Measurements from ENCODE around the gene ANKMY1. TPM values are rescaled to one million over a fixed set of nuclear protein-coding genes. Genes with fewer than 3 reads are reported as not detected.

Gene ANKMY1
- total and polyA plus RNA-seq, 12 donors = 1.9 to 15.6 (median 5.3) TPM

DNA sequence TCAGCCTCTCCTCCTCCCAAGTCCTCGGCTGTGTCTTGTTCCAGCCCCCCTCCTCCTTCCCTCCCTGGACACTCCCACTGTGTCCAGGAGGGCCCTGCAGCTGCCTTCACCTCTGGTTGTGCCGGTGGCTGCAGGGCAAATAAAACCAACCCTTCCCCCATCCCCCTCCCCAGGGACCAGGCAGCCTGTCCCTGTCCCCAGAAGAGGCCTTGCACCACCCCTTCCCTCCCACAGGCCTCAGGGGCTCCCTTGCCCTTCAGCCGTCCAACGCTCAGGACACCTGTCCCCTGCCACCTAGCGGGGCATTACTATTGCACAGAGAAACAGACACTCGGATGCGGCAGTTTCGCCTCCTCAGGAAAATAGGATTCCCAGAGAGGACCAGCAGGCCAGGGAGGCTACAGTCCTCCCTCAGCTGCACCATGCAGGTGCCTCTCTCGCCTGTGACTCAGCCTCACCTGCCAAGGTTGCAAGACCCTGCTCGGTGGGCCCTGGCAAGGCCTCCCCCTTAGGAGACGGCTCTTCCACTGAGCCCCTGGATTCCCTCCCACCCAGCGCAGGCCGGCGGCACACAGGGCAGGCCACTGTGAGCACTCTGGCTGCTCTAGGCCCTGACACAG is 127.8 kb downstream of the ANKMY1 start:
- H3K27ac ChIP-seq = no peak overlapping the region
- peak in 1 of 2 donors; percentile 2 for DNase-seq

More for the DNA sequence above, 127.8 kb downstream of the ANKMY1 start:
- peaks cover 0 to 24% (median 6%) of the 10 kb centered on the region in 7 donors for H3K27me3 ChIP-seq
- H3K4me3 ChIP-seq = no peak overlapping the region
- 84% methylated on average over 14 of the region's 14 CpGs for WGBS, 2 donors
- intact Hi-C loops (cut with DNase I) = loop anchor here in 3 of 10 donors (10.0 kb wide), 2 partner anchors 75 to 135 kb away; no protein-coding TSS in a partner anchor
- no peak for ATAC-seq
- H3K4me1 ChIP-seq = peaks cover 0 to 10% (median 8%) of the 10 kb centered on the region in 9 donors
- no peaks in the 10 kb centered on the region for H3K36me3 ChIP-seq
- peaks cover 0 to 6% (median 0%) of the 10 kb centered on the region in 11 donors for H3K9me3 ChIP-seq
- TF ChIP-seq, protein P1, sequence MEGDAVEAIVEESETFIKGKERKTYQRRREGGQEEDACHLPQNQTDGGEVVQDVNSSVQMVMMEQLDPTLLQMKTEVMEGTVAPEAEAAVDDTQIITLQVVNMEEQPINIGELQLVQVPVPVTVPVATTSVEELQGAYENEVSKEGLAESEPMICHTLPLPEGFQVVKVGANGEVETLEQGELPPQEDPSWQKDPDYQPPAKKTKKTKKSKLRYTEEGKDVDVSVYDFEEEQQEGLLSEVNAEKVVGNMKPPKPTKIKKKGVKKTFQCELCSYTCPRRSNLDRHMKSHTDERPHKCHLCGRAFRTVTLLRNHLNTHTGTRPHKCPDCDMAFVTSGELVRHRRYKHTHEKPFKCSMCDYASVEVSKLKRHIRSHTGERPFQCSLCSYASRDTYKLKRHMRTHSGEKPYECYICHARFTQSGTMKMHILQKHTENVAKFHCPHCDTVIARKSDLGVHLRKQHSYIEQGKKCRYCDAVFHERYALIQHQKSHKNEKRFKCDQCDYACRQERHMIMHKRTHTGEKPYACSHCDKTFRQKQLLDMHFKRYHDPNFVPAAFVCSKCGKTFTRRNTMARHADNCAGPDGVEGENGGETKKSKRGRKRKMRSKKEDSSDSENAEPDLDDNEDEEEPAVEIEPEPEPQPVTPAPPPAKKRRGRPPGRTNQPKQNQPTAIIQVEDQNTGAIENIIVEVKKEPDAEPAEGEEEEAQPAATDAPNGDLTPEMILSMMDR (IDR thresholded peaks at IDR 0.05) = no peak

Small RNA genes lying within 50 kb of the gene (microRNA-seq; reads per million reads assigned to microRNA genes)
- gene MIR149 = 512 to 710 reads per million in 2 donors

Other genes starting within 250 kb of the ANKMY1 start
- gene GPC1, start 122.3 kb downstream of the ANKMY1 start, total RNA-seq = 100 to 1,000 TPM; 161 to 287 (median 185) TPM
- gene GPC1, start 122.3 kb downstream of the ANKMY1 start, polyA plus RNA-seq = 100 to 1,000 TPM; 104 to 156 TPM
- 10 to 100 TPM; 10.6 to 22.1 (median 15.4) TPM for gene DUSP28, start 2.4 kb upstream of the ANKMY1 start, total RNA-seq
- 1 to 10 TPM; 4.7 to 7.3 TPM for gene DUSP28, start 2.4 kb upstream of the ANKMY1 start, polyA plus RNA-seq
- 100 to 1,000 TPM in 2 of 10 donors, 10 to 100 TPM in 8; 62.8 to 116 (median 73.3) TPM for gene RNPEPL1, start 10.5 kb upstream of the ANKMY1 start, total RNA-seq
- 100 to 1,000 TPM in 1 of 2 donors, 10 to 100 TPM in 1; 76.7 to 247 TPM for gene RNPEPL1, start 10.5 kb upstream of the ANKMY1 start, polyA plus RNA-seq
- 10 to 100 TPM; 16.8 to 73.8 (median 21.0) TPM for gene CAPN10, start 28.7 kb upstream of the ANKMY1 start, total RNA-seq
- 10 to 100 TPM; 19.1 to 89.5 TPM for gene CAPN10, start 28.7 kb upstream of the ANKMY1 start, polyA plus RNA-seq
- gene GPR35, start 67.5 kb upstream of the ANKMY1 start, total RNA-seq = 1 to 10 TPM in 4 of 10 donors, under 1 TPM in 6; 0.40 to 2.1 (median 0.86) TPM
- 1 to 10 TPM; 1.4 to 5.2 TPM for gene GPR35, start 67.5 kb upstream of the ANKMY1 start, polyA plus RNA-seq
- not detected for gene AQP12B, start 124.9 kb upstream of the ANKMY1 start, total RNA-seq
- under 1 TPM in 1 of 2 donors, not detected in 1; 0.03 TPM for gene AQP12B, start 124.9 kb upstream of the ANKMY1 start, polyA plus RNA-seq
- gene AQP12A, start 133.9 kb upstream of the ANKMY1 start, total RNA-seq = not detected
- gene AQP12A, start 133.9 kb upstream of the ANKMY1 start, polyA plus RNA-seq = not detected